Liver (tissue), 9 donors: ENCODE results near the gene TPD52L2. TPM values are rescaled to one million over a fixed set of nuclear protein-coding genes. Genes with fewer than 3 reads are reported as not detected.

Source experiments
- DNase-seq: peaks from one replicate; pipeline ENCODE4 v3.0.0-alpha.2; 2017; ENCODE audit warnings: low spot score
- H3K27ac ChIP-seq, 2 donors: one replicate each; pipeline ENCODE4 v1.7.0; 2013; ENCODE audit warnings: inconsistent platforms in 2 of 2, low read length in 2 of 2, control low read depth in 1 of 2, low read depth in 1 of 2, mild to moderate bottlenecking in 1 of 2
- H3K27me3 ChIP-seq, 4 donors: one replicate each; pipeline versions ENCODE4 v1.6.1 to v1.7.0; 2013; ENCODE audit warnings: low read length in 3 of 4, inconsistent platforms in 1 of 4, mild to moderate bottlenecking in 1 of 4, moderate library complexity in 1 of 4; ENCODE audit not compliant: control insufficient read depth in 4 of 4, insufficient read depth in 4 of 4
- H3K36me3 ChIP-seq, 4 donors: one replicate each; pipeline versions ENCODE4 v1.6.1 to v1.7.0; 2013; ENCODE audit warnings: low read length in 3 of 4, mild to moderate bottlenecking in 3 of 4, low read depth in 1 of 4, moderate library complexity in 1 of 4; ENCODE audit not compliant: control insufficient read depth in 4 of 4, insufficient read depth in 3 of 4
- H3K4me1 ChIP-seq, 4 donors: one replicate each; pipeline versions ENCODE4 v1.6.1 to v1.7.0; 2013; ENCODE audit warnings: low read length in 3 of 4, mild to moderate bottlenecking in 3 of 4, moderate library complexity in 1 of 4; ENCODE audit not compliant: control insufficient read depth in 4 of 4, insufficient read depth in 4 of 4
- H3K4me3 ChIP-seq, 3 donors: one replicate each; pipeline versions ENCODE4 v1.6.1 to v1.7.0; 2013; ENCODE audit warnings: low read length in 3 of 3, control low read depth in 1 of 3, low read depth in 1 of 3, mild to moderate bottlenecking in 1 of 3
- H3K9ac ChIP-seq, 2 donors: one replicate each; pipeline ENCODE4 v1.7.0; 2013; ENCODE audit warnings: low read length in 2 of 2, mild to moderate bottlenecking in 2 of 2, moderate library complexity in 2 of 2, control low read depth in 1 of 2, low read depth in 1 of 2
- H3K9me3 ChIP-seq, 4 donors: one replicate each; pipeline versions ENCODE4 v1.6.1 to v1.7.0; 2013; ENCODE audit warnings: low read length in 3 of 4; ENCODE audit not compliant: control insufficient read depth in 4 of 4
- ATF3 ChIP-seq: IDR thresholded peaks from 2 replicates; pipeline ENCODE4 v1.6.1; 2016; ENCODE audit warnings: antibody characterized with exemption
- CTCF ChIP-seq: fragments of 150-350 bp; IDR thresholded peaks from 2 replicates; pipeline ENCODE4 v1.5.1; 2017; ENCODE audit warnings: improper control_type of control experiment, low read depth, low read length; ENCODE audit not compliant: missing input control
- EGR1 ChIP-seq, 2 donors: IDR thresholded peaks; 2 replicates each; pipeline ENCODE4 v1.6.1; 2016 to 2018; ENCODE audit warnings: antibody characterized with exemption in 2 of 2, low read depth in 2 of 2
- FOXA1 ChIP-seq: IDR thresholded peaks from 2 replicates; pipeline ENCODE4 v1.6.1; 2016; ENCODE audit warnings: antibody characterized with exemption
- FOXA2 ChIP-seq: IDR thresholded peaks from 2 replicates; pipeline ENCODE4 v1.6.1; 2016; ENCODE audit warnings: antibody characterized with exemption
- GABPA ChIP-seq, 2 donors: IDR thresholded peaks in 1 of 2; conservative IDR thresholded peaks in 1 of 2; 2 replicates each; pipeline ENCODE4 v1.6.1; 2016; ENCODE audit warnings: antibody characterized with exemption in 2 of 2, mild to moderate bottlenecking in 1 of 2, moderate library complexity in 1 of 2
- HNF4A ChIP-seq, 2 donors: conservative IDR thresholded peaks; 2 replicates each; pipeline ENCODE4 v1.6.1; 2016; ENCODE audit warnings: antibody characterized with exemption in 2 of 2, mild to moderate bottlenecking in 2 of 2
- HNF4G ChIP-seq: IDR thresholded peaks from 2 replicates; pipeline ENCODE4 v1.6.1; 2016; ENCODE audit warnings: antibody characterized with exemption
- JUND ChIP-seq, 2 donors: IDR thresholded peaks; 2 replicates each; pipeline ENCODE4 v1.6.1; 2016; ENCODE audit warnings: antibody characterized with exemption in 2 of 2
- NR2F2 ChIP-seq: IDR thresholded peaks from 2 replicates; pipeline ENCODE4 v1.6.1; 2016; ENCODE audit warnings: antibody characterized with exemption
- RAD21 ChIP-seq, 2 donors: IDR thresholded peaks; 2 replicates each; pipeline ENCODE4 v1.6.1; 2016; ENCODE audit warnings: antibody characterized with exemption in 2 of 2, mild to moderate bottlenecking in 2 of 2
- REST ChIP-seq: IDR thresholded peaks from 2 replicates; pipeline ENCODE4 v1.6.1; 2016; ENCODE audit warnings: antibody characterized with exemption, mild to moderate bottlenecking
- RXRA ChIP-seq, 2 donors: IDR thresholded peaks; 2 replicates each; pipeline ENCODE4 v1.6.1; 2017 to 2018; ENCODE audit warnings: antibody characterized with exemption in 2 of 2, mild to moderate bottlenecking in 1 of 2
- SP1 ChIP-seq: IDR thresholded peaks from 2 replicates; pipeline ENCODE4 v1.6.1; 2018; ENCODE audit warnings: antibody characterized with exemption, mild to moderate bottlenecking
- TAF1 ChIP-seq: conservative IDR thresholded peaks from 2 replicates; pipeline ENCODE4 v1.6.1; 2016; ENCODE audit warnings: antibody characterized with exemption, mild to moderate bottlenecking
- YY1 ChIP-seq: IDR thresholded peaks from 2 replicates; pipeline ENCODE4 v1.6.1; 2016; ENCODE audit warnings: antibody characterized with exemption, mild to moderate bottlenecking
- ZBTB33 ChIP-seq: IDR thresholded peaks from 2 replicates; pipeline ENCODE4 v1.6.1; 2016; ENCODE audit warnings: antibody characterized with exemption
- WGBS: extraction: QIAGEN DNeasy Blood & Tissue Kit; methylation state at CpG from one replicate; pipeline ENCODE4 v1.1.7; 2013; 5-methylcytosine and 5-hydroxymethylcytosine counted together
- polyA plus RNA-seq, 2 donors: library from polyadenylated mRNA; stranded (reverse) in 1 of 2; unstranded in 1 of 2; fragments of 200-250 nt in 1 of 2; fragments of >200 nt in 1 of 2; fragmentation: Nextera tagmentation in 1 of 2; extraction: Ambion mirVana in 1 of 2; gene quantifications; one replicate each; pipeline versions ENCODE4 v1.2.1 to v1.2.3, GENCODE V29; 2013 to 2015
- total RNA-seq, 2 donors: library from RNA; depleted of rRNA; stranded (reverse); fragments of >200 nt; gene quantifications; one replicate each; pipeline ENCODE4 v1.2.3, GENCODE V29; 2014
- donor health status: healthy.
- donor health status: healthy.
- donor health status: healthy.
- donor health status: healthy.
- donor health status: healthy.

TPD52L2 gene
- total and polyA plus RNA-seq, 4 donors: 12.3 to 33.0 (median 28.2) TPM

GRCh38 chr20:63934271-63935068 lies 69.4 kb downstream of the TPD52L2 start:
- TF ChIP-seq TAF1 (no peak), ZBTB33 (no peak), NR2F2 (no peak), RXRA (IDR thresholded peaks at IDR 0.05) (no peak), RAD21 (IDR thresholded peaks at IDR 0.05) (no peak), HNF4A (conservative IDR thresholded peaks at IDR 0.05) (no peak), FOXA1 (no peak), YY1 (no peak)
- Histone ChIP-seq H3K4me3 (no peak overlapping the region), H3K27me3 (no peaks in the 10 kb centered on the region), H3K27ac (no peak overlapping the region), H3K36me3 (peaks cover 19 to 53% (median 24%) of the 10 kb centered on the region in 4 donors), H3K4me1 (no peaks in the 10 kb centered on the region), H3K9me3 (no peaks in the 10 kb centered on the region), H3K9ac (no peak overlapping the region)
- DNase-seq: no peak
- 91% methylated on average over 37 of the region's 37 CpGs for WGBS

- Histone ChIP-seq H3K9ac (no peak overlapping the region), H3K4me1 (no peaks in the 10 kb centered on the region), H3K27ac (no peak overlapping the region), H3K36me3 (peaks cover 20 to 52% (median 26%) of the 10 kb centered on the region in 4 donors), H3K27me3 (no peaks in the 10 kb centered on the region), H3K4me3 (no peak overlapping the region), H3K9me3 (no peaks in the 10 kb centered on the region)
- TF ChIP-seq HNF4G (no peak), JUND (IDR thresholded peaks at IDR 0.05) (no peak), RXRA (IDR thresholded peaks at IDR 0.05) (no peak)
- 97% methylated on average over 9 of the region's 9 CpGs for WGBS
- DNase-seq: no peak
Measured at GRCh38 chr20:63935447-63935846, 70.4 kb downstream of the TPD52L2 start.

GRCh38 chr20:63937596-63937995 lies 72.5 kb downstream of the TPD52L2 start:
- WGBS: 91% methylated on average over 14 of the region's 14 CpGs
- no peak for DNase-seq
- Histone ChIP-seq H3K9me3 (no peaks in the 10 kb centered on the region), H3K27ac (no peak overlapping the region), H3K4me1 (peaks cover 0 to 2% (median 0%) of the 10 kb centered on the region in 4 donors), H3K27me3 (no peaks in the 10 kb centered on the region), H3K9ac (no peak overlapping the region), H3K36me3 (peaks cover 9 to 42% (median 16%) of the 10 kb centered on the region in 4 donors), H3K4me3 (no peak overlapping the region)
- TF ChIP-seq ATF3 (no peak), RXRA (IDR thresholded peaks at IDR 0.05) (no peak), ZBTB33 (no peak), FOXA2 (no peak), HNF4A (conservative IDR thresholded peaks at IDR 0.05) (no peak), YY1 (no peak), GABPA (IDR thresholded peaks at IDR 0.05 in 1 of 2, conservative IDR thresholded peaks at IDR 0.05 in 1 of 2) (no peak), HNF4G (no peak), FOXA1 (no peak), NR2F2 (no peak), CTCF (no peak), JUND (IDR thresholded peaks at IDR 0.05) (no peak), SP1 (no peak), TAF1 (no peak), EGR1 (IDR thresholded peaks at IDR 0.05; ENCODE audit: low read depth in 2 of 2) (no peak), REST (no peak)
